GM12878 (cell line): Measurements from ENCODE around the gene SERPINE1. TPM values are rescaled to one million over a fixed set of nuclear protein-coding genes. Genes with fewer than 3 reads are reported as not detected.

ENCODE experiments used
- BACH1 ChIP-seq: fragments of 450-650 bp; IDR thresholded peaks from 2 replicates; pipeline ENCODE4 v1.6.1; 2017; ENCODE audit warnings: mild to moderate bottlenecking, borderline replicate concordance
- BCL11A ChIP-seq: IDR thresholded peaks from 2 replicates; pipeline ENCODE4 v1.6.1; 2011; ENCODE audit warnings: low read depth, low read length
- BMI1 ChIP-seq: fragments of 450-650 bp; IDR thresholded peaks from 2 replicates; pipeline ENCODE4 v1.6.1; 2016; ENCODE audit warnings: mild to moderate bottlenecking, moderate library complexity, borderline replicate concordance
- CBFB ChIP-seq: IDR thresholded peaks from 2 replicates; pipeline ENCODE4 v1.6.1; 2016; ENCODE audit warnings: antibody characterized with exemption, low read depth
- CBX5 ChIP-seq: sonication (generic); IDR thresholded peaks from 2 replicates; pipeline ENCODE4 v1.6.1; 2016; ENCODE audit warnings: low read depth, moderate library complexity, mild to moderate bottlenecking, inconsistent platforms
- CHD1 ChIP-seq: IDR thresholded peaks from 2 replicates; pipeline ENCODE4 v1.6.1; 2012; ENCODE audit warnings: low read depth, low read length, improper control_type of control experiment
- FOXK2 ChIP-seq: fragments of 450-650 bp; IDR thresholded peaks from 2 replicates; pipeline ENCODE4 v1.6.1; 2017; ENCODE audit warnings: mild to moderate bottlenecking, moderate library complexity
- IKZF1 ChIP-seq: fragments of 450-650 bp; conservative IDR thresholded peaks from 2 replicates; pipeline ENCODE4 v1.6.1; 2017; ENCODE audit warnings: antibody characterized with exemption, mild to moderate bottlenecking
- IKZF2 ChIP-seq, 2 experiments: fragments of 450-650 bp; IDR thresholded peaks; 2 replicates each; pipeline ENCODE4 v1.6.1; 2017; ENCODE audit warnings: mild to moderate bottlenecking in 2 of 2, moderate library complexity in 2 of 2
- MEF2A ChIP-seq: IDR thresholded peaks from 2 replicates; pipeline ENCODE4 v1.6.1; 2011; ENCODE audit warnings: low read depth, mild to moderate bottlenecking, low read length, moderate library complexity; ENCODE audit not compliant: insufficient read depth
- MTA2 ChIP-seq: fragments of 450-650 bp; IDR thresholded peaks from 2 replicates; pipeline ENCODE4 v1.6.1; 2016; ENCODE audit warnings: low read depth, mild to moderate bottlenecking, moderate library complexity
- NBN ChIP-seq: fragments of 450-650 bp; IDR thresholded peaks from 2 replicates; pipeline ENCODE4 v1.6.1; 2016
- NFXL1 ChIP-seq: fragments of 450-650 bp; IDR thresholded peaks from 2 replicates; pipeline ENCODE4 v1.6.1; 2017; ENCODE audit warnings: antibody characterized with exemption, mild to moderate bottlenecking, borderline replicate concordance
- NFYA ChIP-seq: IDR thresholded peaks from 2 replicates; pipeline ENCODE4 v1.6.1; 2011; ENCODE audit warnings: low read depth, mild to moderate bottlenecking, low read length, improper control_type of control experiment, borderline replicate concordance
- RB1 ChIP-seq: fragments of 450-650 bp; formaldehyde crosslinking; IDR thresholded peaks from 2 replicates; pipeline ENCODE4 v1.6.1; 2017; ENCODE audit warnings: mild to moderate bottlenecking, borderline replicate concordance
- RBBP5 ChIP-seq: fragments of 200-600 bp; sonication (generic); conservative IDR thresholded peaks from 2 replicates; pipeline ENCODE4 v1.6.1; 2016
- SREBF1 ChIP-seq: IDR thresholded peaks from 2 replicates; pipeline ENCODE4 v1.6.1; 2012; ENCODE audit warnings: mild to moderate bottlenecking, low read length
- TARDBP ChIP-seq: IDR thresholded peaks from 2 replicates; pipeline ENCODE4 v1.6.1; 2016; ENCODE audit warnings: borderline replicate concordance
- ZBED1 ChIP-seq: IDR thresholded peaks from 2 replicates; pipeline ENCODE4 v1.6.1; 2016; ENCODE audit warnings: borderline replicate concordance
- ZNF24 ChIP-seq: fragments of 450-650 bp; IDR thresholded peaks from 2 replicates; pipeline ENCODE4 v1.6.1; 2017; ENCODE audit warnings: antibody characterized with exemption, mild to moderate bottlenecking
- ZSCAN29 ChIP-seq: fragments of 450-650 bp; IDR thresholded peaks from 2 replicates; pipeline ENCODE4 v1.6.1; 2017; ENCODE audit warnings: mild to moderate bottlenecking, moderate library complexity
- polyA plus RNA-seq, 11 experiments: library from polyadenylated mRNA; depleted of rRNA in 4 of 11; unstranded in 6 of 11; stranded (reverse) in 5 of 11; fragments of >200 nt; fragmentation: Nextera tagmentation in 4 of 11; fragmentation: Illumina TruSeq in 1 of 11; extraction: Ambion mirVana in 4 of 11; extraction: Trizol in 1 of 11; gene quantifications; 1 replicate in 1 of 11; 2 replicates in 10 of 11; pipeline versions ENCODE4 v1.2.1 to v1.2.3, GENCODE V29; 2011 to 2016; ENCODE audit warnings: inconsistent platforms in 2 of 11, missing spikeins in 2 of 11, low read depth in 1 of 11
- total RNA-seq, 4 experiments: library from RNA; depleted of rRNA in 3 of 4; stranded (reverse); fragments of >200 nt in 3 of 4; fragmentation: Illumina TruSeq in 1 of 4; extraction: Trizol in 1 of 4; gene quantifications; 2 replicates each; pipeline versions ENCODE4 v1.2.1 to v1.2.3, GENCODE V29; 2013 to 2021
- TF ChIP-seq, protein P1 (sequence below): fragments of 450-650 bp; IDR thresholded peaks from 2 replicates; pipeline ENCODE4 v1.6.1; 2017; ENCODE audit warnings: low read depth, mild to moderate bottlenecking, moderate library complexity
- TF ChIP-seq, protein P2 (sequence below): fragments of 450-650 bp; formaldehyde crosslinking; IDR thresholded peaks from 2 replicates; pipeline ENCODE4 v1.5.0; 2022; ENCODE audit warnings: mild to moderate bottlenecking, missing genetic modification characterization
- TF ChIP-seq, protein P3 (sequence below): fragments of 150-350 bp; IDR thresholded peaks from 2 replicates; pipeline ENCODE4 v1.6.1; 2016; ENCODE audit warnings: low read depth, low read length

The SERPINE1 gene
- total and polyA plus RNA-seq, 10 of the 15 experiments (the other 5 are each of a cell fraction or from before 2014, with no cell fraction given) = 0.20 to 2.4 (median 0.44) TPM

DNA sequence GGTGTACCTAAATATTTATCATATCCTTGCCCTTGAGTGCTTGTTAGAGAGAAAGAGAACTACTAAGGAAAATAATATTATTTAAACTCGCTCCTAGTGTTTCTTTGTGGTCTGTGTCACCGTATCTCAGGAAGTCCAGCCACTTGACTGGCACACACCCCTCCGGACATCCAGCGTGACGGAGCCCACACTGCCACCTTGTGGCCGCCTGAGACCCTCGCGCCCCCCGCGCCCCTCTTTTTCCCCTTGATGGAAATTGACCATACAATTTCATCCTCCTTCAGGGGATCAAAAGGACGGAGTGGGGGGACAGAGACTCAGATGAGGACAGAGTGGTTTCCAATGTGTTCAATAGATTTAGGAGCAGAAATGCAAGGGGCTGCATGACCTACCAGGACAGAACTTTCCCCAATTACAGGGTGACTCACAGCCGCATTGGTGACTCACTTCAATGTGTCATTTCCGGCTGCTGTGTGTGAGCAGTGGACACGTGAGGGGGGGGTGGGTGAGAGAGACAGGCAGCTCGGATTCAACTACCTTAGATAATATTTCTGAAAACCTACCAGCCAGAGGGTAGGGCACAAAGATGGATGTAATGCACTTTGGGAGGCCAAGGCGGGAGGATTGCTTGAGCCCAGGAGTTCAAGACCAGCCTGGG, 11.4 kb downstream of the SERPINE1 start (continued):
- TF ChIP-seq, protein P1, sequence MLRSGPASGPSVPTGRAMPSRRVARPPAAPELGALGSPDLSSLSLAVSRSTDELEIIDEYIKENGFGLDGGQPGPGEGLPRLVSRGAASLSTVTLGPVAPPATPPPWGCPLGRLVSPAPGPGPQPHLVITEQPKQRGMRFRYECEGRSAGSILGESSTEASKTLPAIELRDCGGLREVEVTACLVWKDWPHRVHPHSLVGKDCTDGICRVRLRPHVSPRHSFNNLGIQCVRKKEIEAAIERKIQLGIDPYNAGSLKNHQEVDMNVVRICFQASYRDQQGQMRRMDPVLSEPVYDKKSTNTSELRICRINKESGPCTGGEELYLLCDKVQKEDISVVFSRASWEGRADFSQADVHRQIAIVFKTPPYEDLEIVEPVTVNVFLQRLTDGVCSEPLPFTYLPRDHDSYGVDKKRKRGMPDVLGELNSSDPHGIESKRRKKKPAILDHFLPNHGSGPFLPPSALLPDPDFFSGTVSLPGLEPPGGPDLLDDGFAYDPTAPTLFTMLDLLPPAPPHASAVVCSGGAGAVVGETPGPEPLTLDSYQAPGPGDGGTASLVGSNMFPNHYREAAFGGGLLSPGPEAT = peak; percentile 65
- peak; percentile 30; the same call in 1 of the 2 replicates for TF ChIP-seq RB1
- TF ChIP-seq MTA2 = peak; percentile 80
- TF ChIP-seq ZNF24 = no peak
- TF ChIP-seq, protein P2, sequence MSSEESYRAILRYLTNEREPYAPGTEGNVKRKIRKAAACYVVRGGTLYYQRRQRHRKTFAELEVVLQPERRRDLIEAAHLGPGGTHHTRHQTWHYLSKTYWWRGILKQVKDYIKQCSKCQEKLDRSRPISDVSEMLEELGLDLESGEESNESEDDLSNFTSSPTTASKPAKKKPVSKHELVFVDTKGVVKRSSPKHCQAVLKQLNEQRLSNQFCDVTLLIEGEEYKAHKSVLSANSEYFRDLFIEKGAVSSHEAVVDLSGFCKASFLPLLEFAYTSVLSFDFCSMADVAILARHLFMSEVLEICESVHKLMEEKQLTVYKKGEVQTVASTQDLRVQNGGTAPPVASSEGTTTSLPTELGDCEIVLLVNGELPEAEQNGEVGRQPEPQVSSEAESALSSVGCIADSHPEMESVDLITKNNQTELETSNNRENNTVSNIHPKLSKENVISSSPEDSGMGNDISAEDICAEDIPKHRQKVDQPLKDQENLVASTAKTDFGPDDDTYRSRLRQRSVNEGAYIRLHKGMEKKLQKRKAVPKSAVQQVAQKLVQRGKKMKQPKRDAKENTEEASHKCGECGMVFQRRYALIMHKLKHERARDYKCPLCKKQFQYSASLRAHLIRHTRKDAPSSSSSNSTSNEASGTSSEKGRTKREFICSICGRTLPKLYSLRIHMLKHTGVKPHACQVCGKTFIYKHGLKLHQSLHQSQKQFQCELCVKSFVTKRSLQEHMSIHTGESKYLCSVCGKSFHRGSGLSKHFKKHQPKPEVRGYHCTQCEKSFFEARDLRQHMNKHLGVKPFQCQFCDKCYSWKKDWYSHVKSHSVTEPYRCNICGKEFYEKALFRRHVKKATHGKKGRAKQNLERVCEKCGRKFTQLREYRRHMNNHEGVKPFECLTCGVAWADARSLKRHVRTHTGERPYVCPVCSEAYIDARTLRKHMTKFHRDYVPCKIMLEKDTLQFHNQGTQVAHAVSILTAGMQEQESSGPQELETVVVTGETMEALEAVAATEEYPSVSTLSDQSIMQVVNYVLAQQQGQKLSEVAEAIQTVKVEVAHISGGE (CRISPR knock-in tag) = no peak
- no peak for TF ChIP-seq RBBP5
- no peak for TF ChIP-seq SREBF1
- peak; percentile 77 for TF ChIP-seq NBN
- no peak for TF ChIP-seq MEF2A
- no peak for TF ChIP-seq NFYA
- no peak for TF ChIP-seq ZSCAN29
- TF ChIP-seq ZBED1 = no peak
- 0 out of 2 replicates have a peak, but pooled peaks have one; percentile 36 for TF ChIP-seq CBFB
- no peak for TF ChIP-seq TARDBP
- TF ChIP-seq CBX5 = no peak
- peak; percentile 66 for TF ChIP-seq BCL11A
- no peak for TF ChIP-seq NFXL1
- no peak for TF ChIP-seq BMI1
- TF ChIP-seq IKZF1 = peak; percentile 27; the same call in 1 of the 2 replicates
- no peak for TF ChIP-seq CHD1
- TF ChIP-seq FOXK2 = no peak
- peak; percentile 21 to 46; a peak in 2 of 4 replicates for TF ChIP-seq IKZF2 (IDR thresholded peaks at IDR 0.05)
- no peak for TF ChIP-seq BACH1
- TF ChIP-seq, protein P3, sequence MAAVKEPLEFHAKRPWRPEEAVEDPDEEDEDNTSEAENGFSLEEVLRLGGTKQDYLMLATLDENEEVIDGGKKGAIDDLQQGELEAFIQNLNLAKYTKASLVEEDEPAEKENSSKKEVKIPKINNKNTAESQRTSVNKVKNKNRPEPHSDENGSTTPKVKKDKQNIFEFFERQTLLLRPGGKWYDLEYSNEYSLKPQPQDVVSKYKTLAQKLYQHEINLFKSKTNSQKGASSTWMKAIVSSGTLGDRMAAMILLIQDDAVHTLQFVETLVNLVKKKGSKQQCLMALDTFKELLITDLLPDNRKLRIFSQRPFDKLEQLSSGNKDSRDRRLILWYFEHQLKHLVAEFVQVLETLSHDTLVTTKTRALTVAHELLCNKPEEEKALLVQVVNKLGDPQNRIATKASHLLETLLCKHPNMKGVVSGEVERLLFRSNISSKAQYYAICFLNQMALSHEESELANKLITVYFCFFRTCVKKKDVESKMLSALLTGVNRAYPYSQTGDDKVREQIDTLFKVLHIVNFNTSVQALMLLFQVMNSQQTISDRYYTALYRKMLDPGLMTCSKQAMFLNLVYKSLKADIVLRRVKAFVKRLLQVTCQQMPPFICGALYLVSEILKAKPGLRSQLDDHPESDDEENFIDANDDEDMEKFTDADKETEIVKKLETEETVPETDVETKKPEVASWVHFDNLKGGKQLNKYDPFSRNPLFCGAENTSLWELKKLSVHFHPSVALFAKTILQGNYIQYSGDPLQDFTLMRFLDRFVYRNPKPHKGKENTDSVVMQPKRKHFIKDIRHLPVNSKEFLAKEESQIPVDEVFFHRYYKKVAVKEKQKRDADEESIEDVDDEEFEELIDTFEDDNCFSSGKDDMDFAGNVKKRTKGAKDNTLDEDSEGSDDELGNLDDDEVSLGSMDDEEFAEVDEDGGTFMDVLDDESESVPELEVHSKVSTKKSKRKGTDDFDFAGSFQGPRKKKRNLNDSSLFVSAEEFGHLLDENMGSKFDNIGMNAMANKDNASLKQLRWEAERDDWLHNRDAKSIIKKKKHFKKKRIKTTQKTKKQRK = no peak
